Middle frontal gyrus (tissue), 1 donor: Measurements from ENCODE around the gene NPAS1.

Source experiments
- DNase-seq: peaks from one replicate; pipeline ENCODE4 v3.0.0-alpha.2; 2015; ENCODE audit warnings: low spot score; ENCODE audit errors: extremely low spot score

Gene NPAS1

GRCh38 chr19:47019431-47020041, at the start of gene NPAS1:
Gene NPAS1 (plus strand): TSS chr19:47019837. CDS start chr19:47021048, 1,211 bp downstream.
- no peak for DNase-seq

GRCh38 chr19:46970815-46971214, 48.8 kb upstream of the NPAS1 start:
- DNase-seq, result no peak

- no peak for DNase-seq
These were observed 47.3 kb upstream of the NPAS1 start for GRCh38 chr19:46972311-46972710.

GRCh38 chr19:46974181-46974580, 45.5 kb upstream of the NPAS1 start:
- DNase-seq, result no peak

GRCh38 chr19:46975011-46975924, 44.4 kb upstream of the NPAS1 start:
- no peak for DNase-seq

GRCh38 chr19:46975925-46976782, 43.5 kb upstream of the NPAS1 start:
- DNase-seq, result peak; percentile 40

GRCh38 chr19:46976845-46977320, 42.8 kb upstream of the NPAS1 start:
- DNase-seq, result no peak

- no peak for DNase-seq
These were observed 42.1 kb upstream of the NPAS1 start for GRCh38 chr19:46977548-46977947.

GRCh38 chr19:46978171-46978869, 41.3 kb upstream of the NPAS1 start:
- no peak for DNase-seq

GRCh38 chr19:46979126-46980105, 40.2 kb upstream of the NPAS1 start:
- DNase-seq, result no peak

- DNase-seq, result no peak
These were observed 38.9 kb upstream of the NPAS1 start for GRCh38 chr19:46980761-46981160.

- DNase-seq, result no peak
These were observed 38.2 kb upstream of the NPAS1 start for GRCh38 chr19:46981286-46981945.

GRCh38 chr19:46983097-46983496, 36.5 kb upstream of the NPAS1 start:
- no peak for DNase-seq

GRCh38 chr19:46984077-46985010, 35.3 kb upstream of the NPAS1 start:
- DNase-seq, result no peak

- DNase-seq, result no peak
These were observed 33.9 kb upstream of the NPAS1 start for GRCh38 chr19:46985542-46986415.

- no peak for DNase-seq
These were observed 30.9 kb upstream of the NPAS1 start for GRCh38 chr19:46988614-46989230.
